HG03064 (cell line): Measurements from ENCODE around the gene GRID1.

ENCODE experiments used
- ATAC-seq: cut with Tn5 transposase; IDR thresholded peaks from one replicate; pipeline ENCODE4 v1.9.1; 2021; ENCODE audit warnings: low read depth; ENCODE audit not compliant: unreplicated experiment

GRID1 gene

DNA sequence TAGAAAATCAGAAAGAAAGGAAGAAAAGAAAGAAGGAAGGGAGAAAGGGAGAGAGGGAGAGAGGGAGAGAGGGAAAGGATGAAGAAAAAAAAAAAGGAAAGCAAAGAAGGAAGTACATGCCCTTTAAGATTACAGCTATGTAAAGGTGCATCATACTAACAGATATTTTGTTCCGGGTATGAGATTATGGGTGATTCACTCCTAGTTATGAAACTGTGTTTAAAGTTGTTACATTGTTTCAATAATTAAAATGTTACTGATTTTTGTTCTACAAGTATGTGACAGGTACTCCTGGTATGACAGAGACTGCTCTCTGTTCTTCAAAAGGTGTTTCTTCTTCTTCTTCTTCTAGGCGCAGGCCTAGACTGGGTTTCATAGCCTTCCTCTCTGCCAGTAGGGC lies 808.9 kb downstream of the GRID1 start:
- ATAC-seq: no peak

DNA sequence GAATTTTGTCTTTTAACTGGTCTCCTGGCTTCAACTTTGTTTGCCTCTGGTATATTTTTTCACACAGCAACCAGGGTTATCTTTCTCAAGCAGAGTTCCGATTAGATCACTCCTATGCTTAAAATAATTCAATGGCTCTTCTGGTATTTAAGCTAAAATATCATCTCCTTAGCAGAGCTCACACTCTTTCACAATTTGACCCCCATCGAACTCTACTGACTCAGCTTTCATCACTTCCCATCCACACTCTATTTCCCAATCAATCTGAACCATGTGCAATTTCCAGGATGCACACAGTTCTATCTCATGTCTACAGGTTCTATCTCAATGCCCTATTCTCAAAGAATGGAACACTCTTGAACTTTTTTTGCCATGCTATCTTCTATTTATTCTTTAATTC lies 809.5 kb downstream of the GRID1 start:
- ATAC-seq: no peak
